Measurements from ENCODE around the gene GRIA3. TPM values are rescaled to one million over a fixed set of nuclear protein-coding genes. Genes with fewer than 3 reads are reported as not detected.

Gene GRIA3
- total RNA-seq, 4 donors from 2014 or later = 0.45 to 0.83 (median 0.56) TPM

GRCh38 chrX:123237271-123237670 lies 53.2 kb downstream of the GRIA3 start:
- Histone ChIP-seq H3K27me3 (no peaks in the 10 kb centered on the region), H3K27ac (replicated peaks in 1 of 4) (no peak overlapping the region), H3K4me1 (no peaks in the 10 kb centered on the region), H3K36me3 (no peaks in the 10 kb centered on the region), H3K4me3 (no peak overlapping the region), H3K9me3 (no peaks in the 10 kb centered on the region)
- DNase-seq (ENCODE audit: extremely low spot score) = no peak
- WGBS = 51% methylated on average over 3 of the region's 3 CpGs
- TF ChIP-seq CTCF (IDR thresholded peaks at IDR 0.05) = no peak
- intact Hi-C loops (cut with DNase I) = no loop called here

DNA sequence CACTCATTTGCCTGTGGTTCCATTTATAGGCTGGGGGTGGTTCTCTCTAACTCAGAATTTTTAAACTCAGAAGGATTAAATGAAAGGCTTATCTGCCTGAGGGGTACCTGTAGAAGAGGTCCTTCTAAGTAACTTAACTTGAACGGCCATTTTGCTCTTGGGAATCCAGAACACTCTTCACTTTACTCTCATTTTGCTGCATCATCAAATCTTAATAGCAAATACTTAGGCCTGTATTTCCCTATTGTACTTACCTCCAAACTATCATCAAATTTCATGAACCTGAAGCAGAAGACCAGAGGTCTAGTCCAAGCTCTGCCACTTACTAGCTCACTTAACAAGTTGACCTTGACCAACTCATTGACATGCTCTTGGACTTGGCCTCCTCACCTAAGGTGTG lies 70.4 kb downstream of the GRIA3 start:
- H3K36me3 ChIP-seq = no peaks in the 10 kb centered on the region
- no peaks in the 10 kb centered on the region for H3K9me3 ChIP-seq
- TF ChIP-seq POLR2A (IDR thresholded peaks at IDR 0.05; ENCODE audit: low read depth) (no peak), CTCF (IDR thresholded peaks at IDR 0.05) (no peak), POLR2AphosphoS5 (IDR thresholded peaks at IDR 0.05) (no peak), EP300 (IDR thresholded peaks at IDR 0.05) (no peak)
- no peaks in the 10 kb centered on the region for H3K4me1 ChIP-seq
- 65% methylated on average over 1 of the region's 1 CpG for WGBS
- DNase-seq (ENCODE audit: extremely low spot score) = no peak
- intact Hi-C loops (cut with DNase I) = no loop called here
- peaks cover 0 to 7% (median 0%) of the 10 kb centered on the region in 4 donors for H3K27me3 ChIP-seq
- H3K27ac ChIP-seq (replicated peaks in 1 of 4) = no peak overlapping the region
- no peak overlapping the region for H3K4me3 ChIP-seq

DNA sequence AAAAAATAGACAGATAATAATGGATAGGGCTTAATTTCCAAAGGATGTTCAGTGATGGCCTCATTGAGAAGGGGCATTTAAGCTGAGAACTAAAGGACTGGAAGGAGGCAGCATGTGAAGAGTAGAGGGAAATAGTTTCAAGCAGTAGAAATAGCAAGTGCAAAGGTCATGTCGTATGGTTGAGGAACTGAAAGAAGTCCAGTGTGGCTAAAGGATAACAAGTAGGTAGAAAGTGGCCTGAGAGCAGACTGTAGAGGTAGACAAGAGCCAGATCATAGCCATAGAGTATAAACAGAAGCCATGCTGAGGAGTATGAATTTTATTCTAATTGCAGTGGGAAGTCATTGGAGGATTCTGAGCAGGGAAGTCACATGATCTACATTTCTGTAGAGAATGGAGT lies 72.3 kb downstream of the GRIA3 start:
- Histone ChIP-seq H3K27ac (replicated peaks in 1 of 4) (no peak overlapping the region), H3K9me3 (no peaks in the 10 kb centered on the region), H3K4me1 (no peaks in the 10 kb centered on the region), H3K4me3 (no peak overlapping the region), H3K36me3 (no peaks in the 10 kb centered on the region), H3K27me3 (no peaks in the 10 kb centered on the region)
- DNase-seq (ENCODE audit: extremely low spot score) = no peak
- no peak for TF ChIP-seq POLR2AphosphoS5 (IDR thresholded peaks at IDR 0.05)
- no peak for TF ChIP-seq POLR2A (IDR thresholded peaks at IDR 0.05; ENCODE audit: low read depth)
- TF ChIP-seq EP300 (IDR thresholded peaks at IDR 0.05) = no peak
- no peak for TF ChIP-seq CTCF (IDR thresholded peaks at IDR 0.05)
- WGBS = 73% methylated on average over 1 of the region's 1 CpG
- intact Hi-C loops (cut with DNase I) = no loop called here

DNA sequence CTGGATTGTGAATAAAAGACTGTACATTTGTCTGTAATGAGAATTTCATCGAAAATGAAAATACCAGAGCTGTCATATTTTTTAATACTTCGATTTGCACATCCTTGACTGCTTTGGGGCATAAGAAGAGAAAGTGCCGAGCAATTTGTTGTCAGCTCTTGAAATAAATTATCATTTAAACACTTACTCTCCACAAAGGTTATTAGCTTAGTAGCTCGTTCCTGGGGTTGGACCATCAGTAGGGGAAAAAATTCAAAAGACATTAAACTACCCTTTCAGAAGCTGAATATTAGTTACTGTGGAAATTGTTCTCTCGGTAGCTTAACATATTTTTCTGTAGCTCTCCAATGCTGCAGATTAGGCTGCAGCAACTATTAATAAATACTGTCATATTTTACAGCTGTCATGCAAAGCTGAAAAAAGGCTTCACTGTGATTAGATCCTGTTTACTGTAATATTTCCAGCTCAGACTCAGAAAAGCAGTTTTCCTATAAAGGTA lies 76.9 kb downstream of the GRIA3 start:
- TF ChIP-seq EP300 (IDR thresholded peaks at IDR 0.05) (no peak), CTCF (IDR thresholded peaks at IDR 0.05) (no peak), POLR2A (IDR thresholded peaks at IDR 0.05; ENCODE audit: low read depth) (no peak), POLR2AphosphoS5 (IDR thresholded peaks at IDR 0.05) (no peak)
- intact Hi-C loops (cut with DNase I) = no loop called here
- H3K9me3 ChIP-seq = no peaks in the 10 kb centered on the region
- no peaks in the 10 kb centered on the region for H3K4me1 ChIP-seq
- H3K27me3 ChIP-seq = no peaks in the 10 kb centered on the region
- no peak overlapping the region for H3K27ac ChIP-seq (replicated peaks in 1 of 4)
- DNase-seq (ENCODE audit: extremely low spot score) = no peak
- 52% methylated on average over 5 of the region's 5 CpGs for WGBS
- no peaks in the 10 kb centered on the region for H3K36me3 ChIP-seq
- no peak overlapping the region for H3K4me3 ChIP-seq

DNA sequence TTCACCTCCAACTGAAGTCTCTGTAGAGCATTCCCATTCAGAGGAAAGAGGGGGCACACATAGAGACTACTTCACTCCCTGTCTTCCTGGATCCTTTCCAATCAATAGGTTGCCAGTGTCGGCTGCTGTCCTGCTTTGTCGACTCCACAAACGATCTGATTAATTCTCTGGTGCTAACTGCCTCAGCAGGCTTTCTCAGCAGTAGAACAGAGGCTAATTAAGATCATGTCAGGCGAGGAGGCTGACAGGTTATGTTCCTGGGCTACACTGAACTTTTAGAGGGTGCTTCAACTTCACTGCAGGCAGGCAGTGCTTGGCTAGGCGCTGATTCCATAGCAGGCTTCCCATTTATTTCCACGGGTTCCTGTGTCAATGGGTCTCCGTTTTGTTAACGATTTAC lies 79.2 kb downstream of the GRIA3 start:
- no peak for DNase-seq (ENCODE audit: extremely low spot score)
- intact Hi-C loops (cut with DNase I) = no loop called here
- TF ChIP-seq CTCF (IDR thresholded peaks at IDR 0.05) (no peak), POLR2AphosphoS5 (IDR thresholded peaks at IDR 0.05) (no peak), EP300 (IDR thresholded peaks at IDR 0.05) (no peak), POLR2A (IDR thresholded peaks at IDR 0.05; ENCODE audit: low read depth) (no peak)
- Histone ChIP-seq H3K36me3 (no peaks in the 10 kb centered on the region), H3K27ac (replicated peaks in 1 of 4) (no peak overlapping the region), H3K9me3 (no peaks in the 10 kb centered on the region), H3K27me3 (no peaks in the 10 kb centered on the region), H3K4me1 (no peaks in the 10 kb centered on the region), H3K4me3 (no peak overlapping the region)
- WGBS = 39% methylated on average over 8 of the region's 8 CpGs

Measured in esophagus muscularis mucosa (tissue), 4 donors.